Measurements from ENCODE around the gene APLP1.

GRCh38 chr19:35853038-35853756, 15.2 kb upstream of the APLP1 start:
- no peak for TF ChIP-seq CTCF (IDR thresholded peaks at IDR 0.05)
- no peak for TF ChIP-seq POLR2A (IDR thresholded peaks at IDR 0.05; ENCODE audit: low read depth)
